Measurements from ENCODE around the gene PPM1L. TPM values are rescaled to one million over a fixed set of nuclear protein-coding genes. Genes with fewer than 3 reads are reported as not detected.

The PPM1L gene
- total RNA-seq, 1 experiment from 2014 or later = 13.2 TPM

DNA sequence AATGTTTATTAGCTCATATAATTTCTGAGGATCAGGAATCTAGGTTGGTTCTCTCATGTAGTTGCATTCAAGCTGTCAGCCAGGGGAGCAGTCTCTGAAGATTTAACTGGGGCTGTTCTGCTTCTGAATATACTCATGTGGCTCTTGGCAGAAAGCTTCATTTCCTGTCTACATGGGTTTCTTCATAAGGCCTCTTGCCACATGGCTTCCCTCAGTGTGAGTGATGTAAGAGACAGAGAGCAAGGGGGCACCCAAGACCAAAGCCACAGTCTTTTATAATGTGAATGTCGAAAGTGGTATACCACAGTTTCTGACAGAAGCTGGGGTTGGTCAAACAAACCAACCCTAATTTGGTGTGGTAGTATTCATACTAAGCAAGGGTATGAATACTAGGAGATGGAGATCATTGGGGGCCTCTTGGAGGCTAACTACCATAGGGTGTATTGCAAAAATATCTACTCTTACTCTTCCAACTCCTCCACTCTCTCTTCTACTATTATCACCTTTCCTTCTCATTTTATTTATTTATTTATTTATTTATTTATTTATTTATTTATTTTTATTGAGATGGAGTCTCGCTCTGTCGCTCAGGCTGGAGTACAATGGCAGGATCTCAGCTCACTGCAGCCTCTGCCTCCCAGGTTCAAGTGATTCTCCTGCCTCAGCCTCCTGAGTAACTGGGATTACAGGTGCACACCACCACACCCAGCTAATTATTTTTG is 225.3 kb downstream of the PPM1L start (continued):
- TF ChIP-seq, protein P1, sequence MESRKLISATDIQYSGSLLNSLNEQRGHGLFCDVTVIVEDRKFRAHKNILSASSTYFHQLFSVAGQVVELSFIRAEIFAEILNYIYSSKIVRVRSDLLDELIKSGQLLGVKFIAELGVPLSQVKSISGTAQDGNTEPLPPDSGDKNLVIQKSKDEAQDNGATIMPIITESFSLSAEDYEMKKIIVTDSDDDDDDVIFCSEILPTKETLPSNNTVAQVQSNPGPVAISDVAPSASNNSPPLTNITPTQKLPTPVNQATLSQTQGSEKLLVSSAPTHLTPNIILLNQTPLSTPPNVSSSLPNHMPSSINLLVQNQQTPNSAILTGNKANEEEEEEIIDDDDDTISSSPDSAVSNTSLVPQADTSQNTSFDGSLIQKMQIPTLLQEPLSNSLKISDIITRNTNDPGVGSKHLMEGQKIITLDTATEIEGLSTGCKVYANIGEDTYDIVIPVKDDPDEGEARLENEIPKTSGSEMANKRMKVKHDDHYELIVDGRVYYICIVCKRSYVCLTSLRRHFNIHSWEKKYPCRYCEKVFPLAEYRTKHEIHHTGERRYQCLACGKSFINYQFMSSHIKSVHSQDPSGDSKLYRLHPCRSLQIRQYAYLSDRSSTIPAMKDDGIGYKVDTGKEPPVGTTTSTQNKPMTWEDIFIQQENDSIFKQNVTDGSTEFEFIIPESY (IDR thresholded peaks at IDR 0.05; ENCODE audit: extremely low read depth, insufficient replicate concordance, low read length) = no peak
- no peak for TF ChIP-seq CBX3 (IDR thresholded peaks at IDR 0.05; ENCODE audit: low read depth)
- no peak for TF ChIP-seq FOSL1 (IDR thresholded peaks at IDR 0.05; ENCODE audit: low read depth)

DNA sequence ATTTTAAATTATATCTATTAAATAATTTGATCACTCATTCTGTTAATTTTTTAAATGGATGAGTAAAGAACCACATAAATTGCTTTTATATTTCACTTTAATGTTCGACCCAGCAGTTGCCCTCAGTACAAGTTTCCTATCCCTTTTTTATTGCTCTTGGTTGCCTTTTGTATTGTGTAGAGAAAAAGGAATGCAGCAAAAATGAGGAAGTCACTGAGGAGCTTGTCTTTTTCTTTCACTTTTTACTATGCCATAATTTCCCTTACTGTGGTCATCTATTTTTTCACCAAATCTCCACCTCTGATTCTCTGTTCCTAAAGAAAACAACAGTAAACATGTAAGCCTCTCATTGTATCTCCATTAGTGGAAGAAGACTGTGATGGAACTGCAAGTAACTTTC is 226.5 kb downstream of the PPM1L start:
- Histone ChIP-seq H3K4me2 (ENCODE audit: low read length) (no peak overlapping the region), H4K20me1 (ENCODE audit: insufficient read depth) (no peaks in the 10 kb centered on the region), H2AFZ (ENCODE audit: low read depth, low read length, poor library complexity, severe bottlenecking) (no peak overlapping the region), H3K27me3 (ENCODE audit: insufficient read depth, low read length) (no peaks in the 10 kb centered on the region), H3K4me1 (ENCODE audit: control insufficient read depth in 1 of 2, insufficient read depth in 2 of 2, low read length in 2 of 2) (no peaks in the 10 kb centered on the region), H3K4me3 (replicated peaks in 1 of 2; ENCODE audit: low read depth in 1 of 2, low read length in 2 of 2) (no peak overlapping the region), H3K79me2 (ENCODE audit: insufficient read depth, low read length) (no peaks in the 10 kb centered on the region), H3K9me2 (ENCODE audit: insufficient read depth) (no peaks in the 10 kb centered on the region), H3K36me3 (ENCODE audit: control insufficient read depth in 1 of 2, insufficient read depth in 2 of 2, low read length in 2 of 2) (no peaks in the 10 kb centered on the region), H3K9ac (ENCODE audit: low read length) (no peak overlapping the region), H3K27ac (ENCODE audit: low read depth, low read length) (no peak overlapping the region), H3K9me3 (ENCODE audit: control insufficient read depth in 1 of 2, insufficient read depth in 1 of 2, low read depth in 1 of 2, low read length in 2 of 2) (no peaks in the 10 kb centered on the region)
- CTCF ChIA-PET = no interaction called here
- BruUV-seq (replicated peaks) = no TSS peak
- ATAC-seq (no peak), DNase-seq (ENCODE audit: low read depth, low spot score) (no peak)
- no peak for TF ChIP-seq ELF1 (IDR thresholded peaks at IDR 0.05; ENCODE audit: borderline replicate concordance, low read depth)
- TF ChIP-seq YY1 (IDR thresholded peaks at IDR 0.05; ENCODE audit: extremely low read depth, insufficient replicate concordance, low read depth, low read length) = no peak
- no peak for TF ChIP-seq EZH2phosphoT487 (IDR thresholded peaks at IDR 0.05; ENCODE audit: borderline replicate concordance)
- TF ChIP-seq POLR2AphosphoS5 (IDR thresholded peaks at IDR 0.05; ENCODE audit: low read depth, low read length) = no peak
- no peak for TF ChIP-seq RAD21 (IDR thresholded peaks at IDR 0.05; ENCODE audit: low read depth)
- TF ChIP-seq, protein P2, sequence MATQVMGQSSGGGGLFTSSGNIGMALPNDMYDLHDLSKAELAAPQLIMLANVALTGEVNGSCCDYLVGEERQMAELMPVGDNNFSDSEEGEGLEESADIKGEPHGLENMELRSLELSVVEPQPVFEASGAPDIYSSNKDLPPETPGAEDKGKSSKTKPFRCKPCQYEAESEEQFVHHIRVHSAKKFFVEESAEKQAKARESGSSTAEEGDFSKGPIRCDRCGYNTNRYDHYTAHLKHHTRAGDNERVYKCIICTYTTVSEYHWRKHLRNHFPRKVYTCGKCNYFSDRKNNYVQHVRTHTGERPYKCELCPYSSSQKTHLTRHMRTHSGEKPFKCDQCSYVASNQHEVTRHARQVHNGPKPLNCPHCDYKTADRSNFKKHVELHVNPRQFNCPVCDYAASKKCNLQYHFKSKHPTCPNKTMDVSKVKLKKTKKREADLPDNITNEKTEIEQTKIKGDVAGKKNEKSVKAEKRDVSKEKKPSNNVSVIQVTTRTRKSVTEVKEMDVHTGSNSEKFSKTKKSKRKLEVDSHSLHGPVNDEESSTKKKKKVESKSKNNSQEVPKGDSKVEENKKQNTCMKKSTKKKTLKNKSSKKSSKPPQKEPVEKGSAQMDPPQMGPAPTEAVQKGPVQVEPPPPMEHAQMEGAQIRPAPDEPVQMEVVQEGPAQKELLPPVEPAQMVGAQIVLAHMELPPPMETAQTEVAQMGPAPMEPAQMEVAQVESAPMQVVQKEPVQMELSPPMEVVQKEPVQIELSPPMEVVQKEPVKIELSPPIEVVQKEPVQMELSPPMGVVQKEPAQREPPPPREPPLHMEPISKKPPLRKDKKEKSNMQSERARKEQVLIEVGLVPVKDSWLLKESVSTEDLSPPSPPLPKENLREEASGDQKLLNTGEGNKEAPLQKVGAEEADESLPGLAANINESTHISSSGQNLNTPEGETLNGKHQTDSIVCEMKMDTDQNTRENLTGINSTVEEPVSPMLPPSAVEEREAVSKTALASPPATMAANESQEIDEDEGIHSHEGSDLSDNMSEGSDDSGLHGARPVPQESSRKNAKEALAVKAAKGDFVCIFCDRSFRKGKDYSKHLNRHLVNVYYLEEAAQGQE (IDR thresholded peaks at IDR 0.05; ENCODE audit: low read depth) = no peak
- no peak for TF ChIP-seq JUND (IDR thresholded peaks at IDR 0.05)
- no peak for TF ChIP-seq SIN3A (IDR thresholded peaks at IDR 0.05; ENCODE audit: low read depth)
- TF ChIP-seq SRF (IDR thresholded peaks at IDR 0.05; ENCODE audit: low read depth) = no peak
- no peak for TF ChIP-seq FOSL1 (IDR thresholded peaks at IDR 0.05; ENCODE audit: low read depth)
- no peak for TF ChIP-seq EZH2 (IDR thresholded peaks at IDR 0.05)
- no peak for TF ChIP-seq SP1 (IDR thresholded peaks at IDR 0.05; ENCODE audit: low read depth)
- TF ChIP-seq CEBPB (IDR thresholded peaks at IDR 0.05; ENCODE audit: low read depth) = no peak
- no peak for TF ChIP-seq TCF7L2 (IDR thresholded peaks at IDR 0.05; ENCODE audit: borderline replicate concordance, extremely low read depth, insufficient read depth, insufficient read length)
- TF ChIP-seq POLR2A (IDR thresholded peaks at IDR 0.05; ENCODE audit: borderline replicate concordance, extremely low read depth, insufficient read depth, insufficient read length) = no peak
- POLR2A ChIA-PET = no interaction called here
- RAD21 ChIA-PET (ENCODE audit: low non-redundant PET in 1 of 2, low total read pairs in 2 of 2, uncharacterized antibody in 2 of 2, unreplicated experiment in 2 of 2) = no interaction called here
- intact Hi-C loops (cut with micrococcal nuclease) = no loop called here

All from HCT116 (cell line).